Neuronal stem cell (in vitro differentiated cells): ENCODE data around the gene TMEM178A.

Experiments
- DNase-seq: peaks from one replicate; pipeline ENCODE4 v3.0.0-alpha.2; 2013; ENCODE audit warnings: low spot score
- H2AFZ ChIP-seq: one replicate; pipeline ENCODE4 v1.6.1; 2013; ENCODE audit warnings: mild to moderate bottlenecking, low read length, inconsistent platforms
- H2AK5ac ChIP-seq: 2 replicates; pipeline ENCODE4 v1.6.1; 2013; ENCODE audit warnings: low read depth, mild to moderate bottlenecking, inconsistent platforms, low read length, moderate library complexity, mixed read lengths
- H2BK120ac ChIP-seq: 2 replicates; pipeline ENCODE4 v1.6.1; 2013; ENCODE audit warnings: low read depth, mild to moderate bottlenecking, inconsistent platforms, low read length, moderate library complexity, mixed read lengths
- H2BK12ac ChIP-seq: one replicate; pipeline ENCODE4 v1.6.1; 2013; ENCODE audit warnings: low read length, inconsistent platforms
- H2BK15ac ChIP-seq: 2 replicates; pipeline ENCODE4 v1.6.1; 2013; ENCODE audit warnings: mild to moderate bottlenecking, low read length, inconsistent platforms, mixed read lengths
- H2BK5ac ChIP-seq: one replicate; pipeline ENCODE4 v1.6.1; 2013; ENCODE audit warnings: inconsistent platforms, mild to moderate bottlenecking, low read length, moderate library complexity
- H3K14ac ChIP-seq: one replicate; pipeline ENCODE4 v1.6.1; 2013; ENCODE audit warnings: low read length, inconsistent platforms
- H3K18ac ChIP-seq: 2 replicates; pipeline ENCODE4 v1.6.1; 2013; ENCODE audit warnings: low read length, inconsistent platforms
- H3K23ac ChIP-seq: 2 replicates; pipeline ENCODE4 v1.6.1; 2013; ENCODE audit warnings: low read depth, mild to moderate bottlenecking, mixed read lengths, low read length, inconsistent platforms; ENCODE audit not compliant: poor library complexity
- H3K27ac ChIP-seq: replicated peaks from 3 replicates; pipeline ENCODE4 v1.5.1; 2013; ENCODE audit warnings: low read length, inconsistent platforms
- H3K27me3 ChIP-seq, 3 experiments: 2 replicates each; pipeline ENCODE4 v1.6.1; 2013; ENCODE audit warnings: low read length in 3 of 3, mild to moderate bottlenecking in 2 of 3, inconsistent platforms in 1 of 3, low read depth in 1 of 3, mixed read lengths in 1 of 3, moderate library complexity in 1 of 3; ENCODE audit not compliant: control insufficient read depth in 3 of 3, insufficient read depth in 3 of 3
- H3K36me3 ChIP-seq, 2 donors: replicated peaks in 1 of 2; 2 replicates each; pipeline ENCODE4 v1.6.1; 2013; ENCODE audit warnings: low read length in 2 of 2; ENCODE audit not compliant: control insufficient read depth in 2 of 2, insufficient read depth in 2 of 2
- H3K4ac ChIP-seq: 2 replicates; pipeline ENCODE4 v1.6.1; 2013; ENCODE audit warnings: inconsistent platforms, mild to moderate bottlenecking, low read length, moderate library complexity
- H3K4me1 ChIP-seq, 2 donors: 1 replicate in 1 of 2; 2 replicates in 1 of 2; pipeline ENCODE4 v1.6.1; 2013; ENCODE audit warnings: low read length in 2 of 2, low read depth in 1 of 2; ENCODE audit not compliant: control insufficient read depth in 2 of 2, insufficient read depth in 1 of 2
- H3K4me2 ChIP-seq: one replicate; pipeline ENCODE4 v1.6.1; 2013; ENCODE audit warnings: mild to moderate bottlenecking, low read length, inconsistent platforms; ENCODE audit not compliant: insufficient read depth, poor library complexity, severe bottlenecking
- H3K4me3 ChIP-seq, 2 donors: 2 replicates each; pipeline ENCODE4 v1.5.1; 2013; ENCODE audit warnings: low read length in 2 of 2, mild to moderate bottlenecking in 2 of 2, inconsistent platforms in 1 of 2, moderate library complexity in 1 of 2
- H3K79me1 ChIP-seq: one replicate; pipeline ENCODE4 v1.6.1; 2013; ENCODE audit warnings: low read depth, mild to moderate bottlenecking, inconsistent platforms, low read length, moderate library complexity
- H3K9ac ChIP-seq: one replicate; pipeline ENCODE4 v1.6.1; 2013; ENCODE audit warnings: mild to moderate bottlenecking, low read depth, low read length, inconsistent platforms; ENCODE audit not compliant: poor library complexity
- H3K9me3 ChIP-seq, 2 donors: replicated peaks in 1 of 2; 2 replicates each; pipeline versions ENCODE3 to v1.6.1; 2013; ENCODE audit warnings: low read length in 2 of 2, mild to moderate bottlenecking in 2 of 2, inconsistent platforms in 1 of 2, low read depth in 1 of 2, mixed read lengths in 1 of 2, moderate library complexity in 1 of 2; ENCODE audit not compliant: control insufficient read depth in 2 of 2, insufficient read depth in 1 of 2
- H4K8ac ChIP-seq: one replicate; pipeline ENCODE4 v1.6.1; 2013; ENCODE audit warnings: low read depth, mild to moderate bottlenecking, inconsistent platforms, low read length, moderate library complexity
- H4K91ac ChIP-seq: one replicate; pipeline ENCODE4 v1.6.1; 2013; ENCODE audit warnings: low read length, low read depth, mild to moderate bottlenecking, inconsistent platforms; ENCODE audit not compliant: poor library complexity
- WGBS, 2 donors: extraction: QIAGEN DNeasy Blood & Tissue Kit; methylation state at CpG; one replicate each; pipeline ENCODE4 v1.1.7; 2013; ENCODE audit warnings: missing lambda C conversion rate in 2 of 2, mixed read lengths in 1 of 2; ENCODE audit not compliant: insufficient read length in 2 of 2, insufficient replicate concordance in 1 of 2; ENCODE audit errors: extremely low coverage in 2 of 2; 5-methylcytosine and 5-hydroxymethylcytosine counted together

TMEM178A gene

GRCh38 chr2:39685126-39685525 is 19.4 kb downstream of the TMEM178A start:
- H2BK5ac ChIP-seq = no peak overlapping the region
- WGBS, 2 donors = no CpG with 5 or more reads among the region's 1 CpG
- H3K27me3 ChIP-seq = no peaks in the 10 kb centered on the region
- no peak for DNase-seq
- H3K9me3 ChIP-seq = peaks cover 4 to 5% of the 10 kb centered on the region in 2 donors
- no peaks in the 10 kb centered on the region for H3K79me1 ChIP-seq
- H2BK15ac ChIP-seq = no peak overlapping the region
- peak overlapping the region; percentile 16 for H4K91ac ChIP-seq
- H3K9ac ChIP-seq = no peak overlapping the region
- H3K27ac ChIP-seq = no peak overlapping the region
- H3K23ac ChIP-seq = no peak overlapping the region
- H2AFZ ChIP-seq = no peak overlapping the region
- no peak overlapping the region for H2AK5ac ChIP-seq
- no peak overlapping the region for H2BK120ac ChIP-seq
- peak overlapping the region; percentile 6 for H3K18ac ChIP-seq
- no peak overlapping the region for H3K14ac ChIP-seq
- H3K36me3 ChIP-seq = peaks cover 0 to 9% of the 10 kb centered on the region in 2 donors
- no peak overlapping the region for H2BK12ac ChIP-seq
- peaks cover 0 to 2% of the 10 kb centered on the region in 2 donors for H3K4me1 ChIP-seq
- H3K4ac ChIP-seq = no peak overlapping the region
- no peak overlapping the region for H4K8ac ChIP-seq
- H3K4me3 ChIP-seq = no peak overlapping the region
- no peak overlapping the region for H3K4me2 ChIP-seq

- Histone ChIP-seq H2BK5ac (no peak overlapping the region), H3K27ac (no peak overlapping the region), H3K9me3 (peaks cover 4 to 14% of the 10 kb centered on the region in 2 donors), H2BK12ac (no peak overlapping the region), H3K4me3 (no peak overlapping the region), H2AK5ac (no peak overlapping the region), H2AFZ (no peak overlapping the region), H3K4ac (no peak overlapping the region), H4K8ac (no peak overlapping the region), H3K36me3 (peaks cover 0 to 4% of the 10 kb centered on the region in 2 donors), H3K23ac (no peak overlapping the region), H2BK15ac (no peak overlapping the region), H3K18ac (peak overlapping the region; percentile 29), H3K9ac (no peak overlapping the region), H3K27me3 (no peaks in the 10 kb centered on the region), H3K14ac (no peak overlapping the region), H4K91ac (no peak overlapping the region), H3K4me2 (no peak overlapping the region), H3K79me1 (no peaks in the 10 kb centered on the region), H2BK120ac (no peak overlapping the region), H3K4me1 (peaks cover 0 to 2% of the 10 kb centered on the region in 2 donors)
- DNase-seq = no peak
- no CpG with 5 or more reads among the region's 6 CpGs for WGBS, 2 donors
Observed at GRCh38 chr2:39686456-39686855, 20.7 kb downstream of the TMEM178A start.

GRCh38 chr2:39688181-39688580 is 22.5 kb downstream of the TMEM178A start:
- H3K4ac ChIP-seq = no peak overlapping the region
- H2AFZ ChIP-seq = no peak overlapping the region
- no CpG with 5 or more reads among the region's 2 CpGs for WGBS, 2 donors
- no peak overlapping the region for H3K4me3 ChIP-seq
- H3K9ac ChIP-seq = no peak overlapping the region
- H2BK12ac ChIP-seq = no peak overlapping the region
- H3K4me1 ChIP-seq = peaks cover 0 to 2% of the 10 kb centered on the region in 2 donors
- no peak overlapping the region for H2BK15ac ChIP-seq
- H3K4me2 ChIP-seq = no peak overlapping the region
- no peak overlapping the region for H2BK120ac ChIP-seq
- H2AK5ac ChIP-seq = no peak overlapping the region
- no peak overlapping the region for H4K8ac ChIP-seq
- no peak overlapping the region for H3K14ac ChIP-seq
- H3K23ac ChIP-seq = no peak overlapping the region
- H3K27me3 ChIP-seq = no peaks in the 10 kb centered on the region
- no peaks in the 10 kb centered on the region for H3K79me1 ChIP-seq
- no peak overlapping the region for H3K27ac ChIP-seq
- no peak for DNase-seq
- peaks cover 0 to 4% of the 10 kb centered on the region in 2 donors for H3K36me3 ChIP-seq
- no peak overlapping the region for H4K91ac ChIP-seq
- H2BK5ac ChIP-seq = no peak overlapping the region
- no peak overlapping the region for H3K18ac ChIP-seq
- H3K9me3 ChIP-seq = peaks cover 4 to 22% of the 10 kb centered on the region in 2 donors

- Histone ChIP-seq H3K23ac (no peak overlapping the region), H4K8ac (no peak overlapping the region), H3K4me1 (peaks cover 0 to 2% of the 10 kb centered on the region in 2 donors), H3K14ac (no peak overlapping the region), H2BK120ac (no peak overlapping the region), H2AFZ (no peak overlapping the region), H3K4ac (no peak overlapping the region), H3K27ac (no peak overlapping the region), H2BK12ac (no peak overlapping the region), H3K27me3 (no peaks in the 10 kb centered on the region), H3K4me2 (no peak overlapping the region), H2BK5ac (no peak overlapping the region), H3K9me3 (peaks cover 4 to 22% of the 10 kb centered on the region in 2 donors), H3K9ac (no peak overlapping the region), H2BK15ac (no peak overlapping the region), H3K79me1 (no peaks in the 10 kb centered on the region), H2AK5ac (no peak overlapping the region), H3K36me3 (peaks cover 0 to 4% of the 10 kb centered on the region in 2 donors), H4K91ac (no peak overlapping the region), H3K4me3 (no peak overlapping the region), H3K18ac (no peak overlapping the region)
- DNase-seq = no peak
- WGBS, 2 donors = no CpG with 5 or more reads among the region's 1 CpG
Observed at GRCh38 chr2:39689272-39689841, 23.6 kb downstream of the TMEM178A start.
